ENCODE results near the gene GSE1.

Gene GSE1

DNA sequence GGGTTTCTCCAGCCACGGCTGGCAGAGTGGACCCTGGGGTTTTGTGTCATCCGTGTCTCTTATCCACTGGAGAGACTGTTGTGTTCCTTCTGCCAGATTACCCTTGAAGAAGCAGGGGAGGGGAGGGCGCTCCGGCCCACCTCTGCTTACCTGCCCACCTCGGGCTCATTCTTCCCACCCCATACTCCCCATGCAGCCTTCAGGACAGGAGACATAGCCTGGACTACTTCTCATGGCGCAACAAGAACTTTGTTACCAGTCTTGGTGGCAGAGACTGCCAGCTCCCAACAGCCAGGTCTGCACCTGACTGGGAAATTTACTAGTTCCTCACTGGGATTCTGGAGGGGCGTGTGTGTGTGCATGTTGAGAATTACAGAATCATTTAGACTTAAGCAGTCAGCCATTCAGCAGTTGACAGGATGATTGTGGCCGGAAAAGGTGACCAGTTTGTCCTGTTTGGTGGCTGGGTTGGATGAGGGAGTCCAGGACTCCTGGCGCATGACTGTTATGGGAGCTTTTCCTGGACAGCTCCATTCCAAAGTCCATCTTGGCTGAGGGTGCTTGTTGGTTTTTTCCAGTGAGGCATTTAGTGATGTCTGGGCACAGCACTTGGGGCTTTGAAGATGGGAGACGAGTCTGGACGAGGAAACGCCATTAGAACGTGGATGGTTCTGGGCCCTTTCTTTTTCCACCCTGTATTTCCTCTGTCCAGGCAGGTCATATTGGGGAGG, 8.7 kb downstream of the GSE1 start:
- DNase-seq: no peak

DNA sequence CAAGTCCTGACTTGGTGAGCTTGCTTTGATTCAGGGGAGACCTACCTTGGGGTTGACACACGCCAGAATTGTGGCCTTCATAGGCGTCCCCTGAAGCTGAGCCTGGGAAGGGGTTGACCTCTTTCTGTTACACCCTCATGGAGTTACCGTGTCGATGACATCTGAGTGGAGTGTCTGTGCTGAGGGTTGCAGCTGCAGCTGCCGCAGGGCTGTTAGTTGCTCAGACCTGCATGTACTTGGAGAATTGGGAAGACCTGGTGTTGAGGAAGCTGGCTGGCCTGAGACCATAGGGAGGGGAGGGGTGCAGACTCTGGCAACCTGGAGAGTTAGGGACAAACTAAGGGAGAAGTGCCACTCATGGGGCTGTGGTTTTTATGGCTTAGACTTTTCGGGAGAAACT, 9.6 kb downstream of the GSE1 start:
- no peak for DNase-seq

- DNase-seq: no peak
These were observed 10.1 kb downstream of the GSE1 start for GRCh38 chr16:85623250-85623649.

DNA sequence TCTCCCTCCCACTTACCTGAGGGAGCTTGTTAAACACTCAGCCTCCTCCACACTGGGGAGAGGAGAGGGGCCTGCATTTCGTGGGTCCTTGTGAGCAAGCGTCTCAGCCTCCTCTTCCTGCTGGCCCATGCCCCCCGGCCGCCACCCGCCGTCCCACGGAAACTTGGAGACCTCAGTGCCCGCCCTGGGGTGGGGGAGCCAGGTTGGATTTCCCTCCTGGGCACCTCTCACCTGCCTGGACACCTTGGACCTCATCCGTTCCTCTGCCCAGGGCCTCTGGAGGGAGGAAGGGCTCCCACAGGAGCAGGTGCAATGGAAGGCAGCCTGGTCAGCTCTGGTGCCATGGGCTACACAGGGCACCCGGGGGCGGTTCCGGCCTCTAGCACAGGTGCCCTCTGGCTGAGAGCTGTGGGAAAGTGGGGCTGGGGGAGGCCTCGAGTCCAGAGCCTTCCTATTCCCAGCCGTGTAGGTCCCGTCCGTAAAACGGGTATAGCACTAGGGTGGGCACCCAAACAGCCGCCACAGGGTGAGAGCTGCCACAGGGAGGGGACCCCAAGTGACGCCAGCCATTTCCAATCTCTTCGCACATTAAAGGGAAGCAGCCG, 11.0 kb downstream of the GSE1 start:
- no peak for DNase-seq

GRCh38 chr16:85624646-85625045, 11.5 kb downstream of the GSE1 start:
- DNase-seq: no peak

GRCh38 chr16:85625053-85625452, 11.9 kb downstream of the GSE1 start:
- no peak for DNase-seq

GRCh38 chr16:85625485-85626117, 12.5 kb downstream of the GSE1 start:
- DNase-seq: no peak

DNA sequence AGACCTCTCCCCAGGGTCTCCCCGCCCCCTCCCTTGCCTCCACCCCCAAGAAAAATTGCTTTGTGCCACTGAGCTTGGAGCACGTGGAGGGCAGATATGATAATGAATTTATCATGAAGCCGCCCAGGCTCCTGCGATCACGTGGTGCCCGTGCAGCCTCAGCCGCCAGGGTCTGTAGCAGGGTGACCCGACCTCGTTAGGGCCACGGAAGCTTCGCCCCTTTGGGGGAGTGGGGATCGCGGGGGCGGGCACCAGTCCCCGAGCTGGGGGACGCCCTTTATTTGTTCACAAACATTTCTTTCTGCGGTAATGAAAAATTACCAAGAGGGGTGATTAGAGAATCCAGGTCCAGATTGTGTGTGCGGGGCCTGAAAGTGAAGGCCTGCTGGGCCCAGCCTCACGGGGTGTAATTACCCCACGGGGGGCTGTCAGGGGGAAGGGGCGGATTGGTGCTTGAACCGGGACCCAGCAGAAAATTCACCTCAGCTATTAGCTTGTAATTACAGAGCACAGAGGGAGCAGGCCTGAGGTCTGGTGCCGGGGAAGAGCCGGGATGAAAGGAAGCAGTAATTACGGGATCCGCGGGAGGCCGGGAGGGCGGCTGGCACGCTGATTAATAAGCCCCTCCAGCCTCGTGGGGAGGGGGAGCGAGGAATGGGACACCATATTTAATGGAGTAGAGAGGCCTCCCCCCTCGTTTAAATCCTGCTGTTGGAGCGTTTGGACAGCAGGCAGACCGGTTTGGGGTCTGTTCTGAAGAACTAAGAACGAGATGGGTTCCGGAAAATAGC, 13.3 kb downstream of the GSE1 start:
- DNase-seq: no peak

- DNase-seq: no peak
These were observed 14.0 kb downstream of the GSE1 start for GRCh38 chr16:85627089-85627488.

DNA sequence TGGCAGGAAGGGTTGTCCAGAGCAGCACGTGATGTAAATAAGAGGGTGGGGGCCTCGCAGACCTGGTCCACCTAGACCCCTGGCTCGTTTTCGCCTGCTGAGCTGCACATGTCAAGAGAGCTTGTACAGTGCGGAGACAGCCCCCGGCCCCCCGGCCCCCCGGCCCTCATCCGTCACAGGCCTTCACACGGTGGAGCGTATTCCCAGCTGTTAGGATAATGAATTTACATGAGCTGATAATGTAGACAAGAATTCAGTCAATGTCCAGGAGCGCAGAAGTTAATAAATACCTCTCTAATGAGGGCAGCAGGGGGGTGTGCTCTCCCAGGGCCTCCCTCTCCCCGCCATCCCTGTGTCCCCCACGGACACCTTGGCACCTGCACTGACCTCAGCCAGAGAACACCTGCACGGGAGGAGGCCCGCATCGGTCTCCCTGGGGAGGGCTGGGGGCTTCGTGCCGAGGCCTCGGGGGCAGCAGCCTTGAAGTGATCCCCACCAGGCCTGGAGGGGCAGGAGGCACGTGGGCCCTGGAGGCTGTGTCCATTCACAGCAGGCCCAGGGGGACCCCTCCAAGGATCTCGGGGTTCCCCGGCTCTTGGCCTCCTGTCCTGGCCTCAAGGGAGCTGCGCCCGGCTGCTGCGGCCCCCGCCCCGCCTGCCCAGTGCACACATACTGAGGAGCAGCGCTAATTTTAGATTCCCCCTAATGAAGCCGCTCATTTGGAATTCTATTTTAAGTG, 14.6 kb downstream of the GSE1 start:
- DNase-seq: no peak

DNA sequence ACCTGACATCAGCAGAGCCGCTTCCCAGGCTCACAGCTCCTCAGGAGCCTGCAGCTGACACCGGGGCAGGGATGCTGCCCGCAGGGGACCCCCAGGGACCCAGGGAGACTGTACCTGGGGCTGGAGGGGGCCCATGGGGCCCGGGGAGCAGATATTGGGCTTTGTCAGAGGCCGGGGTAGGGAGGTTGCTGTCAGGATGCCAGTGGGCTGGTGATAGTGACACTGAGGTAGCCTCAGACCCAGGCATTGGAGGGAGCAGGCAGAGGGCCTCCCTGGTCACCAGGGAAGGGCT, 15.1 kb downstream of the GSE1 start:
- DNase-seq: no peak

DNA sequence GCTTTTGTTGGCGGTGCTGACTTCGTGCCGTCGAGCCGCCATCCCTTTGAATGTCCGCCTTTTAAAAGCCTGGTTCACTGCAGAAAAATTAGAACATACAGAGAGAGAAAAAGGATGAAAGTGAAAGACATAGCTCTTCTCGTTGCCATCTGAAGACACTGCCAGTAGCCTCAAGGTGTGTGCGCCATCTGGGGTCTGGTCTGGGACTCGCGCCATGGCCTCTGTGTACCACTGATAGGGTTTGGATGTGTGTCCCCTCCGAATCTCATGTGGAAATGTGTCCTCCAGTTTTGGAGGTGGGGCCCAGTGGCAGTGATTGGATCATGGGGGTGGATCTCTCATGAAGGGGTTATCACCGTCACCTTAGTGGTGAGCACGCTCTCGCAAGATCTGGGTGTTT, 15.5 kb downstream of the GSE1 start:
- no peak for DNase-seq

DNA sequence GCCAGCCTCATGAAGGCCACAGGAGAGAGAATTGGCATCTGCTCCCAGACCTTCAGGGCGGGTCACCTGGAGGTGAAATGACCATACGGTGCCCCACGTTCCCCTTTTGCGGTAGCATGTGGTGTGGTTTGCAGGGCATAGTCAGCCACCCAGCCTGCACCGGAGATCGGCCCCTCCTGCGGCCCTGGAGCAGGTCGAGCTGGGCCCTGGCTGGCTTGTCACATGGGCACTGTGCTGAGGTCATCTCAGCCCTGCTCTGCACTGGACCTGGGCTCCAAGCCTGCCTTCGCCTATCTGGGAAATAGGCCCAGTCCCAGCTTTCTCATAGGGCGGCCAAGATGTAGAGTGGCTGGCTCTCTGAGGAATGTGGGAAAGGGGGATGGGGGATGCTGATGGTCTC, 16.2 kb downstream of the GSE1 start:
- no peak for DNase-seq

- no peak for DNase-seq
These were observed 16.7 kb downstream of the GSE1 start for GRCh38 chr16:85629853-85630252.

DNA sequence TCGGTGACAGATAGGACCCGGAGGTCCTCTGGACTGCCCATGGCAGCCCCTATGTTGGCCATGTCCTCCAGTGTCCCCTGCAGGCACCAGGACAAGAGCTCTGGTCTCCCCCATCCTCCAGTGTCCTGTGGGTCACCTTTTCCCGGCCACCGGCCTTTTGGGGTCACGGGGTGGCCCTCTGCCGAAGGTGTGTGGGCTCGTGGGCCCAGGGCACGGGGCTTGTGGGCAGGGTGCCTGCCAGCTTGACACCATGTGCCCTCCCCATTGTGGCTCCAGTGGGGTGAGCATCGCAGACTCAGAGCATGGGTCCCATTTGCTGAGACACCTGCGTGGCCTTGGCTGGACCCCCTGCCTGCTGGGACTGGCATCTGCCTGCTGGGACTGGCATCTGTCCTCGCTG, 18.1 kb downstream of the GSE1 start:
- no peak for DNase-seq

- no peak for DNase-seq
These were observed 18.8 kb downstream of the GSE1 start for GRCh38 chr16:85631802-85632393.

- no peak for DNase-seq
These were observed 19.8 kb downstream of the GSE1 start for GRCh38 chr16:85632709-85633437.

DNA sequence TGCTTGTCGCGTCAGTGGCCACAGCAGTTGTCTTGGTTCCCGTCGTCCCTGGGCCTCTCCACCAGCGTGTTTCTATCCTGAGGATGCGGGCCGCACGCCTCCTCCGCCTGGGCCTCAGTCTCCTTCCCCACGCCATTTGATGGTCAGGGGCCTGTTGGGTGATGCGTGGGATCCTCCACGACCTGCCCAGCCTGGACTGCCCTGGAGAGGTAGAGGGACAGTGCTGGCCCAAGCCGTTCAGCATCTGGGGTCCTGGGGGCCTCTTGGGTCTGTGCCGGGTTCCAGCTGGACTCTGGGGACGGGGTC, 20.3 kb downstream of the GSE1 start:
- no peak for DNase-seq

GRCh38 chr16:85633888-85634287, 20.8 kb downstream of the GSE1 start:
- no peak for DNase-seq

GRCh38 chr16:85634747-85635544, 21.8 kb downstream of the GSE1 start:
- no peak for DNase-seq

GRCh38 chr16:85635545-85636140, 22.5 kb downstream of the GSE1 start:
- DNase-seq: no peak
